SK-MEL-5 (cell line): ENCODE measurements around the gene TSHZ2. TPM values are rescaled to one million over a fixed set of nuclear protein-coding genes. Genes with fewer than 3 reads are reported as not detected.
"Not testable (repeated sequence)": the region's sequence is repeated elsewhere in the genome, so short reads cannot be mapped to it uniquely, and the experiment has no call there.

Experiments used
- DNase-seq: peaks from one replicate; pipeline ENCODE4 v3.0.0-alpha.2; 2016; ENCODE audit warnings: low read depth, low spot score
- in situ Hi-C: cut with HindIII; loops from 2 replicates; pipeline ENCODE4 v1.10.0; 2016; ENCODE audit warnings: low sequenced_read_pairs, high pct_unique_total_duplicates, low pct_unique_long_range_greater_than_20kb
- total RNA-seq: library from RNA; depleted of rRNA; stranded (reverse); fragments of >200 nt; shearing (Covaris generic); gene quantifications from 2 replicates; pipeline ENCODE4 v1.2.3, GENCODE V29; 2014

The TSHZ2 gene
- total RNA-seq, 1 experiment from 2014 or later: not detected

GRCh38 chr20:52958211-52958610 lies 13.9 kb upstream of the TSHZ2 start:
- peak; percentile 10 for DNase-seq
- in situ Hi-C loops: no loop called here

GRCh38 chr20:52959125-52959524 lies 13.0 kb upstream of the TSHZ2 start:
- DNase-seq: peak; percentile 94
- in situ Hi-C loops: no loop called here

- no peak for DNase-seq
- in situ Hi-C loops: no loop called here
Measured at GRCh38 chr20:52962183-52962582, 10.0 kb upstream of the TSHZ2 start.

GRCh38 chr20:52963131-52963530 lies 9.0 kb upstream of the TSHZ2 start:
- no peak for DNase-seq
- in situ Hi-C loops: no loop called here

- no peak for DNase-seq
- in situ Hi-C loops: no loop called here
Measured at GRCh38 chr20:52964131-52964530, 8.0 kb upstream of the TSHZ2 start.

GRCh38 chr20:52965380-52965779 lies 6.8 kb upstream of the TSHZ2 start:
- in situ Hi-C loops: no loop called here
- DNase-seq: no peak

- in situ Hi-C loops: no loop called here
Measured at GRCh38 chr20:52965819-52966218, 6.3 kb upstream of the TSHZ2 start.

GRCh38 chr20:52966543-52966942 lies 5.6 kb upstream of the TSHZ2 start:
- in situ Hi-C loops, DNase-seq: not testable (repeated sequence)

More at GRCh38 chr20:52965819-52966218, 6.3 kb upstream of the TSHZ2 start:
- no peak for DNase-seq

GRCh38 chr20:52971498-52972189 lies 514 bp upstream of the TSHZ2 start:
- no peak for DNase-seq
- in situ Hi-C loops: no loop called here

GRCh38 chr20:52972965-52973819 lies 1.0 kb downstream of the TSHZ2 start:
- in situ Hi-C loops: no loop called here
- no peak for DNase-seq

GRCh38 chr20:52974179-52974594 lies 2.0 kb downstream of the TSHZ2 start:
- DNase-seq: peak; percentile 13
- in situ Hi-C loops: no loop called here

- no peak for DNase-seq
- in situ Hi-C loops: no loop called here
Measured at GRCh38 chr20:52975029-52975732, 3.0 kb downstream of the TSHZ2 start.

- no peak for DNase-seq
- in situ Hi-C loops: no loop called here
Measured at GRCh38 chr20:52975803-52976531, 3.8 kb downstream of the TSHZ2 start.

- in situ Hi-C loops: no loop called here
- DNase-seq: no peak
Measured at GRCh38 chr20:52978851-52979250, 6.7 kb downstream of the TSHZ2 start.

GRCh38 chr20:52981051-52981450 lies 8.9 kb downstream of the TSHZ2 start:
- in situ Hi-C loops: no loop called here
- no peak for DNase-seq

- in situ Hi-C loops: no loop called here
- no peak for DNase-seq
Measured at GRCh38 chr20:52983726-52984450, 11.7 kb downstream of the TSHZ2 start.

- no peak for DNase-seq
- in situ Hi-C loops: no loop called here
Measured at GRCh38 chr20:52984451-52984810, 12.3 kb downstream of the TSHZ2 start.
